GM12873 (cell line): ENCODE results near the gene ZNF143.

Source experiments
- CTCF ChIP-seq: IDR thresholded peaks from 2 replicates; pipeline ENCODE4 v1.5.1; 2012; ENCODE audit warnings: low read depth, mild to moderate bottlenecking, moderate library complexity, low read length, control low read depth; ENCODE audit not compliant: insufficient read depth; ENCODE audit errors: missing control alignments

The ZNF143 gene

GRCh38 chr11:9489080-9489765 is 28.4 kb downstream of the ZNF143 start:
- no peak for TF ChIP-seq CTCF

GRCh38 chr11:9490376-9490775 is 29.6 kb downstream of the ZNF143 start:
- TF ChIP-seq CTCF, result no peak

GRCh38 chr11:9493492-9493891 is 32.7 kb downstream of the ZNF143 start:
- TF ChIP-seq CTCF, result no peak

- TF ChIP-seq CTCF, result no peak
Measured at GRCh38 chr11:9494316-9494715, 33.5 kb downstream of the ZNF143 start.

GRCh38 chr11:9495803-9496514 is 35.1 kb downstream of the ZNF143 start:
- no peak for TF ChIP-seq CTCF

GRCh38 chr11:9498457-9499078 is 37.8 kb downstream of the ZNF143 start:
- no peak for TF ChIP-seq CTCF
